ENCODE measurements around the gene ENTPD3. TPM values are rescaled to one million over a fixed set of nuclear protein-coding genes. Genes with fewer than 3 reads are reported as not detected.

The ENTPD3 gene
- polyA plus RNA-seq, 3 donors, result not detected

DNA sequence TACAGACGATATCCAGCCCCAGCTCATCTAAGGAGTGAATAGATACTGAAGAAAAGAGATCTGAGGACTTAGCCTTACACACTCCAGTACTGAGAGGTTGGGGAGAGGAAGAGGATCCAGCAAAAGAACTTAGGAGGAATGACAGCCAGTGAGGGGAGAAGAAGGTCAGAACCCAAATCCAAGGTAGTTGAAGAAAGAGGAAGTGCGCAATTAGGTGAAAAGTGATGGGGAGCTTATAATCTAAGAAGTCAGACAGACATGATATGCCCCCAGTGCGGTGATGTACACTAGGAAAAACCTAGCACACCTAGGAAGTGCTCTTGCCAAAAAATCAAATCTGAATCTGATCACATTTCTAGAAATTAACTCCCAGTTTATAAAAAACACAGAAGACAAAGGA is 20.6 kb downstream of the ENTPD3 start:
- no CpG with 5 or more reads among the region's 3 CpGs for WGBS (ENCODE audit: insufficient coverage)
- no peak overlapping the region for H2AFZ ChIP-seq (ENCODE audit: insufficient read depth, low read depth, low read length, poor library complexity, severe bottlenecking)

DNA sequence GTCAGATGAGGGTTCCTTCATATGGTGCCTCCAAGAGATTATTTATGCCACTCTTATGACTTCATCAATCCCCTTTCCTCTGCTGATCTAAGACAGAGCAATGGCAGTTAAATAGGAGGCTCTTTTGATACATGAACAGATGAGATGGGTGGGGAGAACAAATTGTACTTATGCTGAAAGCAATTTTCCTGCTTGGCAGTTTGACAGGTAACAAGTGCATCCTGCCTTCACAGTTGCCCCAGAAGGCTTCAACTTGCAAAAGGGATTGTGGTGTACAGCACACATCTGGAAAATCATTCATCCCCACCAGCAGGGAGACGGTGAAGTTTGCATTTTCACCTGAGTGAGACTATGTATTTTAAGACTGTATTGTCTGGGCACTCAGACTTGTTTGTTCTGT is 27.3 kb downstream of the ENTPD3 start:
- H3K9ac ChIP-seq (ENCODE audit: insufficient read depth, low read length, poor library complexity, severe bottlenecking), result no peak overlapping the region
- H3K27me3 ChIP-seq (ENCODE audit: control insufficient read depth in 2 of 2, insufficient read depth in 2 of 2, low read length in 2 of 2), result peaks cover 0 to 4% of the 10 kb centered on the region in 2 donors
- DNase-seq, result no peak
- no peaks in the 10 kb centered on the region for H3K9me3 ChIP-seq (replicated peaks in 1 of 2; ENCODE audit: control insufficient read depth in 1 of 2, insufficient read depth in 1 of 2, low read length in 2 of 2)
- Mint-ChIP-seq H3K9me3 (peaks cover 0 to 5% (median 0%) of the 10 kb centered on the region in 7 donors), H3K36me3 (no peaks in the 10 kb centered on the region), H3K27ac (no peak overlapping the region), H3K27me3 (ENCODE audit: low read depth in 3 of 3) (peaks cover 2 to 12% (median 4%) of the 10 kb centered on the region in 3 donors), H3K4me3 (no peak overlapping the region), H3K4me1 (no peaks in the 10 kb centered on the region)
- H4K20me1 ChIP-seq (ENCODE audit: insufficient read depth, low read length), result no peaks in the 10 kb centered on the region
- H3K27ac ChIP-seq (ENCODE audit: low read depth in 1 of 2, low read length in 2 of 2), result no peak overlapping the region
- no peaks in the 10 kb centered on the region for H3K36me3 ChIP-seq (replicated peaks in 1 of 2; ENCODE audit: control insufficient read depth in 1 of 2, insufficient read depth in 2 of 2, low read length in 2 of 2)
- H3K79me2 ChIP-seq (ENCODE audit: insufficient read depth, low read length), result no peaks in the 10 kb centered on the region
- no peak overlapping the region for H2AFZ ChIP-seq (ENCODE audit: insufficient read depth, low read depth, low read length, poor library complexity, severe bottlenecking)
- intact Hi-C loops (cut with micrococcal nuclease), result no loop called here
- H3K4me2 ChIP-seq (replicated peaks; ENCODE audit: extremely low read depth, low read length, poor library complexity, severe bottlenecking), result no peak overlapping the region
- no CpG with 5 or more reads among the region's 1 CpG for WGBS (ENCODE audit: insufficient coverage)
- TF ChIP-seq, protein P1, sequence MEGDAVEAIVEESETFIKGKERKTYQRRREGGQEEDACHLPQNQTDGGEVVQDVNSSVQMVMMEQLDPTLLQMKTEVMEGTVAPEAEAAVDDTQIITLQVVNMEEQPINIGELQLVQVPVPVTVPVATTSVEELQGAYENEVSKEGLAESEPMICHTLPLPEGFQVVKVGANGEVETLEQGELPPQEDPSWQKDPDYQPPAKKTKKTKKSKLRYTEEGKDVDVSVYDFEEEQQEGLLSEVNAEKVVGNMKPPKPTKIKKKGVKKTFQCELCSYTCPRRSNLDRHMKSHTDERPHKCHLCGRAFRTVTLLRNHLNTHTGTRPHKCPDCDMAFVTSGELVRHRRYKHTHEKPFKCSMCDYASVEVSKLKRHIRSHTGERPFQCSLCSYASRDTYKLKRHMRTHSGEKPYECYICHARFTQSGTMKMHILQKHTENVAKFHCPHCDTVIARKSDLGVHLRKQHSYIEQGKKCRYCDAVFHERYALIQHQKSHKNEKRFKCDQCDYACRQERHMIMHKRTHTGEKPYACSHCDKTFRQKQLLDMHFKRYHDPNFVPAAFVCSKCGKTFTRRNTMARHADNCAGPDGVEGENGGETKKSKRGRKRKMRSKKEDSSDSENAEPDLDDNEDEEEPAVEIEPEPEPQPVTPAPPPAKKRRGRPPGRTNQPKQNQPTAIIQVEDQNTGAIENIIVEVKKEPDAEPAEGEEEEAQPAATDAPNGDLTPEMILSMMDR (IDR thresholded peaks at IDR 0.05), result no peak
- H3K4me1 ChIP-seq (ENCODE audit: control insufficient read depth in 1 of 2, insufficient read depth in 2 of 2, low read length in 2 of 2), result no peaks in the 10 kb centered on the region
- no peak overlapping the region for H3K4me3 ChIP-seq (replicated peaks in 1 of 3; ENCODE audit: low read depth in 2 of 3, low read length in 3 of 3)

More for the DNA sequence above, 20.6 kb downstream of the ENTPD3 start:
- Histone ChIP-seq H3K27ac (ENCODE audit: low read depth in 1 of 2, low read length in 2 of 2) (no peak overlapping the region), H3K4me3 (replicated peaks in 1 of 3; ENCODE audit: low read depth in 2 of 3, low read length in 3 of 3) (no peak overlapping the region), H3K79me2 (ENCODE audit: insufficient read depth, low read length) (no peaks in the 10 kb centered on the region), H3K27me3 (ENCODE audit: control insufficient read depth in 2 of 2, insufficient read depth in 2 of 2, low read length in 2 of 2) (no peaks in the 10 kb centered on the region), H4K20me1 (ENCODE audit: insufficient read depth, low read length) (no peaks in the 10 kb centered on the region), H3K9me3 (replicated peaks in 1 of 2; ENCODE audit: control insufficient read depth in 1 of 2, insufficient read depth in 1 of 2, low read length in 2 of 2) (no peaks in the 10 kb centered on the region), H3K4me2 (replicated peaks; ENCODE audit: extremely low read depth, low read length, poor library complexity, severe bottlenecking) (no peak overlapping the region), H3K36me3 (replicated peaks in 1 of 2; ENCODE audit: control insufficient read depth in 1 of 2, insufficient read depth in 2 of 2, low read length in 2 of 2) (no peaks in the 10 kb centered on the region), H3K4me1 (ENCODE audit: control insufficient read depth in 1 of 2, insufficient read depth in 2 of 2, low read length in 2 of 2) (no peaks in the 10 kb centered on the region), H3K9ac (ENCODE audit: insufficient read depth, low read length, poor library complexity, severe bottlenecking) (no peak overlapping the region)
- TF ChIP-seq, protein P1 (IDR thresholded peaks at IDR 0.05), result no peak
- H3K4me3 Mint-ChIP-seq, result no peak overlapping the region
- H3K27ac Mint-ChIP-seq, result no peak overlapping the region
- H3K27me3 Mint-ChIP-seq (ENCODE audit: low read depth in 3 of 3), result peaks cover 0 to 2% (median 1%) of the 10 kb centered on the region in 3 donors
- H3K4me1 Mint-ChIP-seq, result no peaks in the 10 kb centered on the region
- H3K9me3 Mint-ChIP-seq, result no peaks in the 10 kb centered on the region
- H3K36me3 Mint-ChIP-seq, result no peaks in the 10 kb centered on the region
- intact Hi-C loops (cut with micrococcal nuclease), result no loop called here
- no peak for DNase-seq

Data from CD14-positive monocyte (primary cell).